LoVo (cell line): ENCODE results near the gene TMEM17.

Experiments
- DNase-seq: peaks from one replicate; pipeline ENCODE4 v3.0.0-alpha.2; 2016; ENCODE audit warnings: low spot score

The TMEM17 gene

DNA sequence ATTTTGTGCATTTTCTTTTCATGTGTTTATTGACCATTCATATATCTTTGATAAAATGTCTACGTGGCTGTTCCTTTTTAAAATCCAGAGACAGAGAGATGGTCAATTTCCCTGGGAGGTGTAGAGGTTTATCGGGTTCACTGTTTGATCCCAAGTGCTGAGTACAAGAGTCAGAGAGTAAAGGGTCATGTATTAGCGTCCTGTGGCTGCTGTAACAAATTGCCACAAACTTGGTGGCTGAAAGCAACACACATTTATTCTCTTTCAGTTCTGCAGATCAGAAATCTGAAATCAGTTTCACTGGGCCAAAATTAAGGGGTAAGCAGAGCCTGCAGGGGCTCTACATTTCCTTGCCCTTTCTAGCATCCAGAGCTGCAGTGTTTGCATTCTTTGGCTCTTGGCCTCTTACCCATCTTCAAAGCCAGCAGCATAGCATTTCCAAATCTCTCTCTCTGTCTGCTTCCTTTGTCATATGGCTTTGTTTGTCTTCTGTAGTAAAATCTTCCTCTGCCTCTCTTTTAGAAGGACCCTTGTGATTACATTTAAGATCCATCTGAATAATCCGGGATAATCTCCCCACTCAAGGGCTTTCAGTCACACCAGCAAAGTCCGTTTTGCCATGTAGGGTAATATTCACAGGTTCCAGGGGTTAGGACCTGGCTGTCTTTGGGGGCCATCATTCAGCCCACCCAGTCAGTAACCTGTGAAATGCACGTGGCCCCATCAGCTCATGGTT lies 49.9 kb downstream of the TMEM17 start:
- DNase-seq: no peak

DNA sequence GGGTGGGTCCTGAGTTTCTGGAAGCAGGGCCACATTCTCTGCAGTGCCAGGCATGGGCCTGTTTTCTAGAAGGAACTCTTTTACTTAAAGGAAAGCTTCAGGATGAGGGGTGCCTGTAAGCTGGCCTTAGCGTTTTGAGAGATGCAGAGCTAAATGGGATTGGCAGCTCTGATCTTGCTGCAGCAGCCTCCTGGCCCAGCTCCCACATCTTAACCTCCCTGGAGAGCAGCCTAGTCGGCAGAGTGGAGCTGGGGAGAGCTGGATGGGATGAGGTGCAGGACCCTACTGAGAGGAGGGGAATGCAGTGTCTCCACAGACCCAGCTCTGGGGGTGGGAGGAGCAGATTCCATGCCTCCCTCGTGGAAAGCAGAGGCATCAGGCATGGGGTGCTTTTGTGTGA lies 52.0 kb downstream of the TMEM17 start:
- no peak for DNase-seq

DNA sequence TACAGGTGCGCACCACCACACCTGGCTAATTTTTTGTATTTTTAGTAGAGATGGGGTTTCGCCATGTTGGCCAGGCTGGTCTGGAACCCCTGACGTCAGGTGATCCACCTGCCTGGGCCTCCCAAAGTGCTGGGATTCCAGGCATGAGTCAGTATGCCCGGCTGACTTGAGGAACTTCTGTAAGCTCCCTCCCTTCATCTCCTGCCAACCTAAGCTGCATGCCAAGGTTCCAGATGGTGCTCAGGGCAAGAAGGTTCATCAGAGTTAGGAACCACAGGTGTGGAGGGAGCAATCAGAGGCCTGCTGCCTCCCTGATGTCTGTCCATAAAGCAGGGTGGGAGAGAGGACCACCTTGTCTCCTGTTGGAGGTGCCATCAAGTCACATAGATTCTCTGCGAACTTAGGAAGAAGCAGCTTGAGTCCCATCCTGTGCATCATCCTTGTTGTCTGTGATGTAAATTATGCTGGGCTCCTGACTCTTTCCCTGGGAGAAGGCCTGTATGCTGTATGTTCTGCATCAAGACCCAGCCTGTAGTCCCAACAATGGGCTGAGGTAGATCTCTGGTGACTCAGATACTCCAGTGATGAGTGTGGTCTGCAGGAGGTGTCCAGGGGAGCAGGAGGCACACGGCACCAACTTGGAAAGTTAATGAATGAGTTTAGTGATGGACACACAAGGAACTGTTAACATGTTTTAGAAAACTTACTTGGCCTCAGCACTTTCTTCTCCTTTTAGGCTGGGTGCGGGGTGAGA lies 53.1 kb downstream of the TMEM17 start:
- DNase-seq: no peak

DNA sequence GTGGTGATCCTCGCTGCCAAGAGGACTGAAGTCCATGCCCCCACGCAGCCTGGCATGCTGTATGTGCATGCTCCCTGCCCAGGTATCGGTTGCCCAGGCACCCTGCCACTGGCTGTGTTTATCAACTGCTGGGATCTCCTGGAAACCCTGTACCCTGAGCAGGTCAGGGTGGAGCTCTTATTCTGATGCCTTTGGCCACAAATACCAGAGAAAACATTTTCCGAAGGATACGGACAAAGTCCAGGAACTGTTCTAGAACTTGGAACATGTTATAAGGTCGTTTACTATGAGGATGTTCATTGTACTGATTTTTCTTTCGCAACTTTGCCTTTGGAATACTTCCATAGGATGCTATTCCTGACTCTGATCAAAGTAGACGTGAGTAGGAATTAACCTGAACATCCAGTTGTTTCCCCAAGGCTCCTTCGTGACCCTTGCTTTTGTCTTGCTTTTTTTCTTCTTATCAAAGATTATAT lies 55.2 kb downstream of the TMEM17 start:
- DNase-seq: no peak
